HFF-Myc (cell line): ENCODE results near the gene IRF1.

Source experiments
- DNase-seq: peaks from one replicate; pipeline ENCODE4 v3.0.0-alpha.2; 2011; ENCODE audit warnings: low read depth; ENCODE audit errors: extremely low read depth
- H3K4me3 ChIP-seq: replicated peaks from 2 replicates; pipeline ENCODE4 v1.5.1; 2011; ENCODE audit warnings: low read depth, mild to moderate bottlenecking, control low read depth, low read length
- TF ChIP-seq, protein P1 (sequence below): IDR thresholded peaks from 2 replicates; pipeline ENCODE4 v1.5.1; 2012; ENCODE audit warnings: mild to moderate bottlenecking, low read depth, low read length, control low read depth; ENCODE audit errors: missing control alignments

Gene IRF1

DNA sequence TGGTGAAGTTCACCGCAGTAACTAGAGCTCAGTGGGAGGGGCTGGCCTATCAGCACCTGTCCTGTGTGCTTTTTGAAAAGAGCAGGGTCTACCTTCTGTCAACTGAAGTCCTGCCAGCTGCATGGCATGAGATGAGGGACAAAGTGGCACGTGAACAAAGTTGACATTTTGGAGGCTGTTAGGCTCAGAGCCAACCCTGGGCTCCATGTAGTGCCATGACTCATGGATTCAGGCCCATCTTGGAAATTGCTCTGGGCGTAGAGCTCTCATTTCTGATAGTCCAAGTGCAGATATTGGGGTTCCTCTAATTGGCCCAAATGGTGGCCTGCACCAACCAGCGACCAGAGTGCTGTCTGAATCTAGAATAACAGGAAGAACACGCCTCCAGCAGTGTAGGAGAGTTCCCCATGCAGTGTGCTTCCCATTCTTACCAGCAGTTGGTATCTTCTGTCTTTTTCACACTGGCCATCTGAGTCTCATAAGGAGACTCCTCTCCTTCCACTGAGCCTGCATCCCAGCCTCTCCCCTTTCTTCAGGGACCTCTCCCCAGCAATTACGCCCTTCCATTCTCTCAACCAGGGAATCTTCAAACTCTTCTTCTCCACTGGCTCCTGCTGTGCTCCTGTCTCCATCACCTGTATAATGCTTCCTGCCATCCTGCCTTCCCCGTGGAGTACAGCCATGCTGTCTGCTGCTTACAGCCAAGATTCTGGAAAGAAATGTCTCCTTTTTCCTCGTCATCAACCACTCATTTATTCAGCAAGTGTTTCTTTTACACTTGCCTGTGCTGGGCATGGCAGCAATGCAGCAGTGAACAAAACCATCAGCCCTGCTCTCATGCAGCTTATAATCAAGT lies 30.4 kb downstream of the IRF1 start:
- no peak overlapping the region for H3K4me3 ChIP-seq
- TF ChIP-seq, protein P1, sequence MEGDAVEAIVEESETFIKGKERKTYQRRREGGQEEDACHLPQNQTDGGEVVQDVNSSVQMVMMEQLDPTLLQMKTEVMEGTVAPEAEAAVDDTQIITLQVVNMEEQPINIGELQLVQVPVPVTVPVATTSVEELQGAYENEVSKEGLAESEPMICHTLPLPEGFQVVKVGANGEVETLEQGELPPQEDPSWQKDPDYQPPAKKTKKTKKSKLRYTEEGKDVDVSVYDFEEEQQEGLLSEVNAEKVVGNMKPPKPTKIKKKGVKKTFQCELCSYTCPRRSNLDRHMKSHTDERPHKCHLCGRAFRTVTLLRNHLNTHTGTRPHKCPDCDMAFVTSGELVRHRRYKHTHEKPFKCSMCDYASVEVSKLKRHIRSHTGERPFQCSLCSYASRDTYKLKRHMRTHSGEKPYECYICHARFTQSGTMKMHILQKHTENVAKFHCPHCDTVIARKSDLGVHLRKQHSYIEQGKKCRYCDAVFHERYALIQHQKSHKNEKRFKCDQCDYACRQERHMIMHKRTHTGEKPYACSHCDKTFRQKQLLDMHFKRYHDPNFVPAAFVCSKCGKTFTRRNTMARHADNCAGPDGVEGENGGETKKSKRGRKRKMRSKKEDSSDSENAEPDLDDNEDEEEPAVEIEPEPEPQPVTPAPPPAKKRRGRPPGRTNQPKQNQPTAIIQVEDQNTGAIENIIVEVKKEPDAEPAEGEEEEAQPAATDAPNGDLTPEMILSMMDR: peak; percentile 8
- no peak for DNase-seq

DNA sequence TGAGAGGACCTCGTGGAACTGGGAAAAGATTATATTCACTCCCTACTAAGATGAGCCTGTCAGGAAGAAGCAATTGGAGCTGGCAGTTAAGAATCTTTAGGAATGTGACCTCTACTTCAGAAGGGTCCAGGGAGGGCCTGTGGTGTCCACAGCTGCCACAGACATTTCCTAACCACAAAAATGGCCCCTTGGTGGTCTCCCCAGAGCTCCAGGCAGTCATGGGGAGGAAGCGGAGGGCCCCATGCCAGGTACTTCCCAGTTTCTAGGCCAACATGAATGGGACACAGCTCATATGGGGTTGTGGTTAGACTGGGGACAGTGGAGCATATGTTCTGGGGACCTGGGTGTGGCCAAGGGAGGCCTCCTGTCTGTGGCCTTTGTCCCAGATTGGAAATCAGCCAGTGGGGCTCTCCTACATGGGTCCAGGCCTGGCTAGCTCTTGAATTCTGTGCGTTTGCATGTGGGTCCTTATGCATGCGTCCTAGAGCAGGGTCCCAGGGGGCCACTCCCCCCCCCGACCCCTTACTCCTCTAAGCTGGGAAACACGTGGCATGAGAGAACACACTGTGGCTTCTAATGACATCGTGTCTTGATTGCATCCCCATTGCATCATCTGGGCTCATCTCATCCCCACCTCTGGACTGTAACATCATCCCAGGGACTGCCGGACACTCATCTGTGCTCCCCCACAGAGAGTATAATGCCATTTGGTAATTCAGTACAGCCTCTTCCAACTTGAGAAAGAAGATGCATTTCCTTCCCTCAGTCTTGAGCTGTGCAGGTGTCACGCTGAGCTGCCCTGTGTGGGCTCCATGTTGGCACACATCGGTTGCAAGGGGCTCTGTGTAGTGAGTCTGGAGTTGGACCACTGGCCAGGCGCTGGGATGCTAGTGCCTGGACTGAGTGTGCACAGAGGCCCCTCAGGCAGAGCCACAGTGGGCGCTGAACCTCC lies 31.3 kb downstream of the IRF1 start:
- DNase-seq: no peak

DNA sequence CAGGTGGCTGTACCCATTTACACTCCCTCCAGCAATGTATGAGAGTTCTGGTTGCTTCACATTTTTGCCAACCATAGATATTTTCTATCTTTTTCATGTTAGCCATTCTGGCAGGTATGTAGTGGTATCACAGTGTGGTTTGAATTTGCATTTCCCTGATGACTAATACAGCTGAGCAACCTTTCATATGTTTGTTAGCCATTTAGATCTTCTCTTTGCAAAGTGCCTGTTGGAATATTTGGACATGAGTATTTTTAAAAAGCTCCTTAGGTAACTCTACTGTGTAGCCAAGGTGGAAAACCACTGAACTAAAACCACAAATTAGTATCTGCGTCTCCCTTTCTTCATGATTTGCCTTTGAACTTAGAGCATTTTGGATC lies 31.9 kb downstream of the IRF1 start:
- TF ChIP-seq, protein P1: no peak
- no peak overlapping the region for H3K4me3 ChIP-seq
- no peak for DNase-seq

More for the DNA sequence above, 31.3 kb downstream of the IRF1 start:
- TF ChIP-seq, protein P1: no peak
- no peak overlapping the region for H3K4me3 ChIP-seq

DNA sequence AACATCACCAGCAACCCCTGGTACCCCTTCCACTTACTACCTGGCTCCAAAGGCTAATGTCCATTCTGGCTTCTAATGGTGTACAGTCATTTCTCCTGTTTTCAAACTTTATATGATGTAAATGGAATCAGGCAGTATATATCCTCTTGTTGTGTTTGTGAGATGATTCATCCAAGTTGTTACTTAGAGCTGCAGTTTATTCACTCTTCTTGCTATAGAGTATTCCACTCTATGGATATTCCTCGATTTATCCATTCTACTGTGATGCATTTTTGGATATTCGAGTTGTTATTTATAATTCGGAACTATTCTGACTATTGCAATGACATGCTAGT lies 32.4 kb downstream of the IRF1 start:
- TF ChIP-seq, protein P1: no peak
- H3K4me3 ChIP-seq: no peak overlapping the region
- DNase-seq: no peak

DNA sequence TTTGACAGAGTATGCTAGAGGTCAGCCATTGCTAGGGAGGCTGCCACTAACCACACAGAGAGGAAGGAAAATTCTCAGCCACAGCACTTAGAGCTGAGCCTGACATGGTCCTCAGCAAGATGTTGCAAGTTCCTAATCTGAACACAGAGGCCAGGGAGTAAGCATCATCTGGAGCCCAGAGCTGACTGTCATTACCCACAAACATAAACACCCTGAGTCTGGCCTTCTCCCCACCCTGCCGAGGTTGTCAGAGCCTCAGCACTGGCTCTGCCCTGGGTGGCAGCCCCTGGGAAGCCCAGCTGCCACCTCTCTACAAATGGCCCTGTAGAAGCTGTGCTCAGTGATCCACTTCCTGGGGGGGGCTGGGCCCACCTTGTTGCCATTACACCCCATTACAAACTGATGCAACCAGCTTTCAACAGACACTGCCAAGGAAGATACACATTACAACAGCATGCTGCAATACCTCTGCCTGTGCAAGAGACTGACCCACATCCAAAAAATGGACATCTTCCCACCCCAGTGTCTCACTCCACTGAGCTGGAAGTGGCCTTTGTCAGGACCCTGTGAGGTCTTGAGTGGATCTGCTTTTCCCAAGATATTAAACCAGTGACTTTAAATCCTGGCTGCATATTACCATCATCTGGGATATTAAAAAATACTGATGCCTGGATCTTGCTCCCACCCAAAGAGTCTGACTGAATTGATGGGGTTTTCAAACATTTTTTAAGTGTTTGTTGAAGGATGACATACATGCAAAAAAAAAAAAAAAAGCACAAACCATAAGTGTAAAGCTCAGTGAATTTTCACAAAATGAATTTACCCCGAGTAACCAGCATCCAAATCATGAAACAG lies 33.0 kb downstream of the IRF1 start:
- no peak for DNase-seq
- H3K4me3 ChIP-seq: no peak overlapping the region
- TF ChIP-seq, protein P1: no peak

DNA sequence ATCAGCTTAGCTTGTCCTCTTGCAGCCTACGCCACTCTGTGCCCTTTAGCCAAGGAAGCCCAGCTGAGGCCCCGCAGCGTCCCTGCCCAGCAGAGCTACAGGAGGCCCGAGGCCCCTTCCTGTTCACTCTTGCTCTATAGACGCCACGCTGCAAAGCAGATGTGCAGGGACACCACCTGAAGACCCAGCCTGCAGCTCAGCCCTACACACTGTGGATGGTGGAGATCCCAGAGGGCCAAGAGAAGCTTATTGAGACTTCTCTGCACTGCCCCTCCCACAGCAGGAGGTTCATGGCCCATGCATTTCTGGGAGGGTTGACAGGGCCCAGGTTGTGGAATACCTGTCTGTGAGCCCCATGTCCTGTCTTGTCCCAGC lies 33.6 kb downstream of the IRF1 start:
- TF ChIP-seq, protein P1: no peak
- H3K4me3 ChIP-seq: no peak overlapping the region

More for the DNA sequence above, 33.6 kb downstream of the IRF1 start:
- DNase-seq: no peak
